Heart left ventricle (tissue), 16 donors: ENCODE measurements around the gene CEP128. TPM values are rescaled to one million over a fixed set of nuclear protein-coding genes. Genes with fewer than 3 reads are reported as not detected.

Experiments
- ATAC-seq, 4 donors: fragments of 200-7000 bp; cut with Tn5 transposase; one replicate each; pipeline ENCODE4 v1.9.1; 2020 to 2022; ENCODE audit warnings: moderate library complexity in 4 of 4, mild to moderate bottlenecking in 3 of 4, moderate number of reproducible peaks in 1 of 4
- DNase-seq, 5 donors: peaks; one replicate each; pipeline ENCODE4 v3.0.0-alpha.2; 2020
- H3K27ac ChIP-seq, 12 donors: fragments of 200-600 bp; sonication (generic) in 4 of 12; one replicate each; pipeline versions ENCODE4 v1.5.0 to v1.8.0; 2016 to 2022; ENCODE audit warnings: mild to moderate bottlenecking in 2 of 12
- H3K27me3 ChIP-seq, 9 donors: fragments of 200-600 bp; sonication (generic) in 2 of 9; one replicate each; pipeline versions ENCODE4 v1.5.1 to v1.8.0; 2016 to 2022; ENCODE audit warnings: mild to moderate bottlenecking in 3 of 9
- H3K36me3 ChIP-seq, 9 donors: fragments of 200-600 bp; sonication (generic) in 2 of 9; one replicate each; pipeline versions ENCODE4 v1.5.0 to v1.8.0; 2018 to 2022; ENCODE audit warnings: mild to moderate bottlenecking in 2 of 9
- H3K4me1 ChIP-seq, 12 donors: fragments of 200-600 bp; sonication (generic) in 4 of 12; one replicate each; pipeline versions ENCODE4 v1.5.0 to v1.8.0; 2016 to 2022; ENCODE audit warnings: mild to moderate bottlenecking in 3 of 12
- H3K4me3 ChIP-seq, 12 donors: fragments of 200-600 bp; sonication (generic) in 4 of 12; one replicate each; pipeline versions ENCODE4 v1.5.0 to v1.8.0; 2017 to 2022; ENCODE audit warnings: mild to moderate bottlenecking in 9 of 12, moderate library complexity in 4 of 12
- H3K9me3 ChIP-seq, 12 donors: fragments of 200-600 bp; sonication (generic) in 4 of 12; one replicate each; pipeline versions ENCODE4 v1.5.0 to v1.8.0; 2016 to 2022; ENCODE audit warnings: mild to moderate bottlenecking in 1 of 12
- POLR2A ChIP-seq, 2 donors: fragments of 450-650 bp; IDR thresholded peaks; one replicate each; pipeline ENCODE4 v1.6.1; 2017; ENCODE audit warnings: antibody characterized with exemption in 2 of 2, mild to moderate bottlenecking in 2 of 2, moderate library complexity in 2 of 2
- WGBS, 4 donors: extraction: QIAGEN DNeasy Blood & Tissue Kit in 2 of 4; methylation state at CpG; one replicate each; pipeline versions ENCODE4 v1.1.5 to v1.1.7; 2013 to 2018; 5-methylcytosine and 5-hydroxymethylcytosine counted together
- intact Hi-C, 10 donors: fragments of 100-400 bp; cut with DNase I; formaldehyde crosslinking; loops; one replicate each; pipeline versions ENCODE4 v1.11.1 to v1.14.2; 2022
- polyA plus RNA-seq, 2 donors: library from polyadenylated mRNA; stranded (reverse); fragments of 200-250 nt; gene quantifications; one replicate each; pipeline ENCODE4 v1.2.3, GENCODE V29; 2013
- total RNA-seq, 9 donors: library from RNA; depleted of rRNA in 2 of 9; stranded (reverse); fragments of >200 nt in 2 of 9; fragmentation: NEBNext Ultra II Directional in 3 of 9; extraction: Animal tissue kit (Norgen Biotek cat#: 25700) in 3 of 9; gene quantifications; one replicate each; pipeline versions ENCODE4 v1.1.0 to v1.2.4, GENCODE V29; 2016 to 2023
- TF ChIP-seq, protein P1 (sequence below), 12 donors: fragments of 200-600 bp; sonication (generic) in 4 of 12; IDR thresholded peaks; one replicate each; pipeline versions ENCODE4 v1.5.0 to v1.8.0; 2018 to 2022; ENCODE audit warnings: antibody characterized with exemption in 12 of 12, mild to moderate bottlenecking in 5 of 12
- donor health status: ischemic (EF 13 %, LVEDD 7.1; RV severe dilation, severe dysfunction).
- donor health status: healthy with polysubstance abuse.
- donor health status: DM: no; HTN: yes; CAD: no.
- donor health status: DM: no; HTN: no; CAD: no.
- donor health status: ischemic (EF 25% LVEDD 6.9; RV normal size, moderate dysfunction).
- donor health status: ischemic (EF 25% LVEDD 5.7; RV mildly dilated, moderate dysfunction).
- donor health status: healthy.
- donor health status: DM: yes; HTN: yes; CAD: no.
- donor health status: ischemic (EF 35%, LVEDD 5.7; RV mildly dilated, moderate dysfunction).
- donor health status: nonischemic (EF 11% LVEDD 7.7; RV severe dilation, severe dysfunction).
- donor health status: DM: yes; HTN: yes; CAD: no.
- donor health status: PGD.
- donor health status: ischemic (EF 29% LVEDD 5.4; RV normal size, mild dysfunction).
- donor health status: nonischemic (EF 23%, LVEDD 6.1; RV moderate dilation, normal function).

Gene CEP128
- total and polyA plus RNA-seq, 11 donors, result 0.94 to 6.6 (median 3.4) TPM

DNA sequence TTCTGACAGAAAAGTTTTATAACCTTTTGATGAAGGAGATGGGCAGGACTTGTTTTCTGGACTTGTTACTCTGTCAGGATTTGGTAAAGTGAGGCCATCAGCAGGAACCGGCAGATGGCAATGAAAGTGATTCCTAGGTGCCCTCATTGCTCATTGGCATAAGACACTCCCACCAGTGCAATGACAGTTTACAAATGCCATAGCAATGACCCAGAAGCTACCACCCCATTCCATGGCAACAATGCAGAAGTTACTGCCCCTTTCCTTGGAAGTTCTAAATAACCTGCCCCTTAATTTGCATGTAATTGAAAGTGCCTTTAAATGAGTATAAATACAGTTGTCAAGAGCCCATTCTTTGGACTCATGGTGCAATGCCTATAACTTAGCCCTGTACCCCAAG is 222.6 kb downstream of the CEP128 start:
- WGBS, 4 donors, result 94 to 100% (median 99%) methylated on average over 1 of the region's 1 CpG
- Histone ChIP-seq H3K27ac (no peak overlapping the region), H3K9me3 (no peaks in the 10 kb centered on the region), H3K4me1 (no peaks in the 10 kb centered on the region), H3K27me3 (no peaks in the 10 kb centered on the region), H3K4me3 (no peak overlapping the region), H3K36me3 (no peaks in the 10 kb centered on the region)
- DNase-seq (no peak), ATAC-seq (no peak)
- intact Hi-C loops, result no loop called here
- TF ChIP-seq, protein P1, sequence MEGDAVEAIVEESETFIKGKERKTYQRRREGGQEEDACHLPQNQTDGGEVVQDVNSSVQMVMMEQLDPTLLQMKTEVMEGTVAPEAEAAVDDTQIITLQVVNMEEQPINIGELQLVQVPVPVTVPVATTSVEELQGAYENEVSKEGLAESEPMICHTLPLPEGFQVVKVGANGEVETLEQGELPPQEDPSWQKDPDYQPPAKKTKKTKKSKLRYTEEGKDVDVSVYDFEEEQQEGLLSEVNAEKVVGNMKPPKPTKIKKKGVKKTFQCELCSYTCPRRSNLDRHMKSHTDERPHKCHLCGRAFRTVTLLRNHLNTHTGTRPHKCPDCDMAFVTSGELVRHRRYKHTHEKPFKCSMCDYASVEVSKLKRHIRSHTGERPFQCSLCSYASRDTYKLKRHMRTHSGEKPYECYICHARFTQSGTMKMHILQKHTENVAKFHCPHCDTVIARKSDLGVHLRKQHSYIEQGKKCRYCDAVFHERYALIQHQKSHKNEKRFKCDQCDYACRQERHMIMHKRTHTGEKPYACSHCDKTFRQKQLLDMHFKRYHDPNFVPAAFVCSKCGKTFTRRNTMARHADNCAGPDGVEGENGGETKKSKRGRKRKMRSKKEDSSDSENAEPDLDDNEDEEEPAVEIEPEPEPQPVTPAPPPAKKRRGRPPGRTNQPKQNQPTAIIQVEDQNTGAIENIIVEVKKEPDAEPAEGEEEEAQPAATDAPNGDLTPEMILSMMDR (IDR thresholded peaks at IDR 0.05), result no peak
- TF ChIP-seq POLR2A (IDR thresholded peaks at IDR 0.05), result no peak

DNA sequence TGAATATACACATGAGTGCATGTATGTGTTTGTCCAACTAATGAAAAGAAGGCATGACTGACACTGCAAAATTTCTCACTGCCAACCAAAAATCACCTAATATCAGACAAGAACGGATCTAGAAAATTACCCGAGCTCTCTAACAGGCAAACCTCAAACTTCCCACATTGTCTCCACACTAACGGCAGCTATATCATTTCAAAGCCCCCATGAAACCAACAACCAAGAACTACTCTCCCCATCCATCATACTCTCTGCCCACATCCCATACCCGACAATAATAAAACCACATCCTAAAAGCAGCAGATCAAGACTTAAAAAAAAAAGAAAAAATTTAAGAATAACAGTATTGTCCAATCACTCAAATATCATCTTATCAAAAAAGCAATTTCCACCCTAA is 227.1 kb downstream of the CEP128 start:
- no peaks in the 10 kb centered on the region for H3K36me3 ChIP-seq
- intact Hi-C loops, result no loop called here
- DNase-seq (no peak), ATAC-seq (no peak)
- no peak overlapping the region for H3K4me3 ChIP-seq
- WGBS, 4 donors, result 84 to 97% (median 85%) methylated on average over 4 of the region's 4 CpGs
- H3K27me3 ChIP-seq, result no peaks in the 10 kb centered on the region
- H3K9me3 ChIP-seq, result no peaks in the 10 kb centered on the region
- TF ChIP-seq, protein P1 (IDR thresholded peaks at IDR 0.05), result no peak
- TF ChIP-seq POLR2A (IDR thresholded peaks at IDR 0.05), result no peak
- no peak overlapping the region for H3K27ac ChIP-seq
- no peaks in the 10 kb centered on the region for H3K4me1 ChIP-seq

DNA sequence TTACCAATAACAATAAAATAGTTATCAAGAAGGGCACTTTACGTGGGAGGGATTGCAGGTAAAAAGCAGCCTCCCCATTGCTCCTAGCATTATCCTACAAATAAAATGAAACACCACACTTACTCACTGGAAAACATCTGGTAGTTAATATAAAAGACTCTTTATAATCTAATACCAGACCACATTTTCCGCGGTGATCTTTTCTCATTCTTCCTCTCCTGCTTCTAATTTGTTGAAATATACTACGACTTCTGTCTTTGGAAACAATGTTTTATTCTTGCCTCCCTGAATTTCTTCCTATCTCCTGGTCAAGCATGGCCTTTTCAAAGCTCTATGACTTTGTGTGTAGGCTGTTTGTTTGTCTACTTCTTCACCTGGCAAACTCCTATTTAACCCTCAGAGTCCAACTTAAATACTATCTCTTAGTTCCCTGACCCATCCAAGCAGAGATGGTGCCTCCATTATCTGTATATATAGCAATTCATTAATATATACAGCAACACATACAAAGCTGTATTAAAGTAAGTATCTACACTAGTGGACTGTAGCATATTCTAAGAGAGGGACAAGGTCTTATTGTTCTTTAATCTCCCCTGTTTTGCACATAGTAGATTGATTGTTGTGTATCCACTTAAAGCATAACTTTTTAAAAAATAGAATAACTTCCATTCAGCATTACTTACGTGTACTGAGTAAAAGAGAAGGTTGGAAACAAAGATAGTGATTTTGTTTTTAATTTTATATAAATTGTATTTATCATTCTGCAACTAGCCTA is 228.3 kb downstream of the CEP128 start:
- no peak overlapping the region for H3K27ac ChIP-seq
- DNase-seq (no peak), ATAC-seq (no peak)
- intact Hi-C loops, result no loop called here
- no peak overlapping the region for H3K4me3 ChIP-seq
- H3K27me3 ChIP-seq, result no peaks in the 10 kb centered on the region
- no peaks in the 10 kb centered on the region for H3K4me1 ChIP-seq
- 93 to 95% (median 94%) methylated on average over 5 of the region's 5 CpGs for WGBS, 4 donors
- TF ChIP-seq POLR2A (IDR thresholded peaks at IDR 0.05), result no peak
- TF ChIP-seq, protein P1 (IDR thresholded peaks at IDR 0.05), result no peak
- H3K9me3 ChIP-seq, result no peaks in the 10 kb centered on the region
- H3K36me3 ChIP-seq, result no peaks in the 10 kb centered on the region

DNA sequence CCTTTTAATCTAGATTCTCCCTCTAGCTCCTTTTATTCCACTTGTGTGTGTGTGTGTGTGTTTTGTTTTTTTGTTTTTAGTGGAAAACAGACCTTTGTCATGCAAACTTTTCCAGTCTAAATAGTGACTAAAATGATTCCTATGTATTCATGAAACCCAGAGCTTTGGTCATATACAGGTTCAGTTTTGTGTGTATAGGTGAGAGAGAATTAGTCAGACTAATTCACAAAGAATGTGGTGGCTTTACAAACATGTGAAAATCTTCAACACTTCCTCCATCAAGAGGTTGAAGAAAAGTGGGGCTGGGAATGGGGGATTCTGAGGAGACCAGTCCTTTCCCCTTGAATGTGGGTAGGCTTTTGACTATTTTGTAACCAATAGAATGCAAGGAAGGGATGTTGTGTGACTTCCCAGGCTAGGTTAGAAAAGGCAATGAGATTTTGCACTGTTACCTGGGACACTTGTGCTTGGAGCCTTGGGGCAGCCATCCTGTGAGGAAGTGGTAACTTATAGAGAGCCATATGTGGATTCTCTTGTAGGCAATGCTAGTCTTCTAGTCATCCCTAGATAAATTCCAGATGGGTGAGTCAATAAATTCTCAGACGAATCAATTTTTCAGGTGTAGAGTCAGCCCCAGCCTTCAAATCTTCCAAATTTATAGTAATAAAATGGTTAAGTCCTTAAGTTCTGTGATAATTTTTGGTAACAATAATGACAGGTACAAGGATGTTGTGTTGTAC is 236.1 kb downstream of the CEP128 start:
- DNase-seq (no peak), ATAC-seq (no peak)
- Histone ChIP-seq H3K9me3 (no peaks in the 10 kb centered on the region), H3K4me3 (no peak overlapping the region), H3K27me3 (no peaks in the 10 kb centered on the region), H3K27ac (no peak overlapping the region), H3K4me1 (no peaks in the 10 kb centered on the region), H3K36me3 (no peaks in the 10 kb centered on the region)
- no peak for TF ChIP-seq POLR2A (IDR thresholded peaks at IDR 0.05)
- TF ChIP-seq, protein P1 (IDR thresholded peaks at IDR 0.05), result no peak
- intact Hi-C loops, result no loop called here
- WGBS, 4 donors, result 80 to 100% (median 92%) methylated on average over 1 of the region's 1 CpG
